GM18499 (cell line): ENCODE measurements around the gene ANKRD11.
"Not testable (repeated sequence)": the region's sequence is repeated elsewhere in the genome, so short reads cannot be mapped to it uniquely, and the experiment has no call there.

Experiments
- ATAC-seq: cut with Tn5 transposase; IDR thresholded peaks from one replicate; pipeline ENCODE4 v1.9.1; 2021; ENCODE audit warnings: moderate number of reproducible peaks; ENCODE audit not compliant: insufficient read depth, unreplicated experiment

The ANKRD11 gene

DNA sequence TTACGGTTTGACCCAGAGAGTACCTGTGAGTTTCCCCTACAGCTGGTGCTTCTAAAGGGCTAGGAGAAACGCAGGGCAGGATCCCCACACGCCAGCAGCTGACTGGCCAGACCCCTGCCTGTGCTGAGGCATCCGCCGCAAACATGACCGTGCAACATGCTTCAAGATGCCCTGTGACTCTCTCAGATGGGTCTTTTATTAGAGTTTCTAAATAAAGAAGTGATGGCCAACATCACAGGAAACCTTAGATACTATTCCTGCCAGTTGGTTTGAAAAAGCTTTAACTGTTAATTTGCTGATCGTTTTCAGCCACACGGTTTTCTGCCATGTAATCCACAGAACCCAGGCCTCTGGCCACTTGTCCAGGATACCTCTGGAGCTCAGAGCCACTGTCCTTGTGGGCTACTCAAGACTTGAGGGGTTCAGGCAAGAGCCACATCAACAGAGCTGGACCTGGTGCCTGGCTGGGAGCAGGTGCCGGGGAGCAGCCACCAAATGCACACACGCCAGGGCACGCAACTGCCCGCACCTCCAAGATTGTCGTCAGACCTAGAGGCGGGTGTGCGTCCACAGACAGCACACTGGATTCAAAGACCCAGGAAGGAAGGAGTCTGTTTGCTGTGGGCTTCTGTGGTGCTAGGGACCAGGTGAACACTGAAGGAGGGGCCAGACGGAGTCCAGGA is 154.4 kb downstream of the ANKRD11 start:
- ATAC-seq: no peak

DNA sequence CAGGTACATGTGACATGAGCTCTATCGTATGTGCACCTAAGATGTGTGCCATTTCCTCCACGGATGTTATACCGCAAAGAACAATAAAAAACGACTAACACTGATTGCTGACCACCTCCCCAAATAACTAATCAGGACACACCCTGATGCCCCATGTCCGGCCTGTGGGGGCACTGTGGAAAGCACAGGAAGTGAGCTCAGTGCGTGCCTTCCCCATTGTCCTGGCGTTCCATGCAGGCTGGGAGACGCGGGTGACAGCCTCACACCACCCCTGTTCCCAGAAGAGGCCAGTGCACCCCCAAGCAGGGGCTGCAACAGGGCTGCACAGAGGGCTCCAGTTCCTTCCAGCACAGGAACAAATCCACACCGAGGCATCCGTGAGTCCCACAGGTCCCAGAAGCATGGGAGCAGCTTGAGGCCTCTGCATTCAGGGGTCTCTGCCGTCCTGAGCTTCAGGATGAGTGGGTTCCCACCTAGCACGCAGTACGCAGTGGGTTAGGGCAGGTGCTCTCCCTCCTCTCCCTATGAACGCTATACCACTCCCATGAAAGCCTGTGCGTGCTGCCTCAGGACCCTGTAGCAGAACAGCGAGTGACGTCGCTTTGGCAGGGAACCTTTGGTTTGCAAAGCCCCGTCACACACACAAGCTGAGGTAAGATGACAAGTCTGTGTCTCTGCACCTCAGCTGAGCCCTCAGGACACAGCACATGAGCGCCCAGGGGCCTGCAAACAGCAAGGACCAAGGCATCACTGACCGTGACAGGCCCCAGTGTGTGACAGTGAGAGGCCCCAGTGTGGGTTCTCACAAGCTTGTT is 155.2 kb downstream of the ANKRD11 start:
- no peak for ATAC-seq

DNA sequence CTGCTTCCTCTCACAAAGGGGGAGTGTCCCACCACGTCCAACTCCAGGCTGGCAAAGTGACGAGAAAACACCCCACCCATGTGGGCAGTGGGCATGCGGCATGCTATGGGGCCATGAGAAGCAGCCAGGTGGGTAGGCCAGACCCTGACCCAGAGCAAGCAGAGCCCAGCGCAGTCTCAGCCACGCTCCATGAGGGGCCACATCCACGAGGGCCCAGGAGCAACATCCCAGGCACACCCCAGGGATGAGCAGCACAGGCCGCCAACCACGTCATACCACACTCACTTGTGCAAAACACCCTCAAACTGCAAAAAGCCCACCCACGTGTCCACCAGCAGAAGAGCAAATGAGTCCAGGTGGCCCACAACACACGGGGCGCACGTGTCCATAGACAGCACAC is 155.9 kb downstream of the ANKRD11 start:
- no peak for ATAC-seq

DNA sequence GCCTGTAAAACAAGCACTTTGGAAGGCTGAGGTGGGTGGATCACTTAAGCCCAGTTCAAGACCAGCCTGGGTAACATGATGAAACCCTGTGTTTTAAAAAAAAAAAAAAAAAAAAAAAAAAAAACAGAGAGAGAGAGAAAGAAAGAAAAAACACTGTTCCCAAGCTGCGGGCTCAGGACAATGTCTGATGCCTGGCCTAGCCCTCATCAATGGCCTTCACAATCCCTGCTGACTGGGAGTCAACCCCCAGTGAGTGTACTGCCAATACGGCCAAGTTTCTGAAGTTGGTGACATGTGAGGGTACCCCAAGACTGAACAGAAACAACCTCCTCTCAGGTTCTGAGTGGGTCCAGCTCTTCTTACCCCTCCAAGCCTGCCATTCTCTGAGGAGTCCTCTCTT is 156.3 kb downstream of the ANKRD11 start:
- ATAC-seq: no peak

DNA sequence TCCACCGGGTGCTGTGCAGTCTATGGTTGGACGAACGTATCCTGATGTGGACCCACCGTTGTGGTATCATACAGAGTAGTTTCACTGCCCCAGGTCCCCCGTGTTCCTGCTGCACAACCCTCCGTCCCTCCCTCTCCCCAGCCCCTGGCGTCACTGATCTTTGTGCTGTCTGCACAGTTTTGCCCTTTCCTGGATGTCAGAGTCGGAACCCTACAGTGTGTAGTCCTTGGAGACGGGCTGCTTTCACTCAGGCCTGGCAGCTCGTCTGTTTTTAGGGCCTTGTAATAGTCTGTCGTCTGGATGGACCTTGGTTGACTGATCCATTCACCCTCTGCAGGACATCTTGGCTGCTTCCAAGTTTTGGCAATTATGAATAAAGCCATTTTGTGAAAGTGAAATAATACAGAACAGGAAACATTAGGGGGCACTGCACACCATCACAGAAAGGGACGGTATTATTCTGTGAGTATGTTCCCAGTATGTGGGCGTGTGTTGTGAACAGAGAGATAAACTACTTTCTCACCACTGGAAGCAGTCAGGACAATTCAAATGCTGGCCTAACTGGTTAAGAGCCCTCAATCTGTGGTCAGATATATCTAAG is 156.9 kb downstream of the ANKRD11 start:
- not testable (repeated sequence) for ATAC-seq

GRCh38 chr16:89332902-89333245 is 157.5 kb downstream of the ANKRD11 start:
- ATAC-seq: no peak

DNA sequence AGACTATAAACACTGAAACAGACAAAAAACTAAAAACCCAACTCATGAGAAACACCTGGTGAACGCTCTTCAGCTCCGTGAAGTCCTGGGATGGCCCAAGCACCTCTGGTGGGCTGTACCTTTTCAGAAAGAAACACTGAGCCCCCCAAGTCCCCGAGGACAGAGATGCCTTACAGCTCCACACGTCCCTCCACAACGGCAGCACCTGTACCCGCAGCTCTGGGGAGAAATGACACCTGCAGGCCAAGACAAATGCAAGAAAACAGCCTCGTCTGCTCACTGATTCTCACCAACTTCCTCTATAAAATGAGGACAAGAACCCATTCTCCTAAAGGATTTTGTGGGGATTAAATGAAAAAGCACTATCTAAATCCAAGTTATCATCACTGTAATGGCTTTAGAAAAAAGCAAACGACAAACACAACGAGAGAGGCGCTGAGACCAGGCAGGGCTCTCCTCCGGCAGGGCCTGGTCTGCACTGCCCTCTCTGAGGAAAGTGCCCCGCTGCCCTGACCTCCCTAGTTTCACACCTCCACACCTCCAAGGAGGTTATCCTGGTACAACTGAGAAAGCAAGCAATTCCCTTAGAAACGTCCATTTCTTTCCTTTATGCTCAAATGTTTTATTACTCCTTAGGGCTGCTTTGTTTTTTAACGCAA is 158.0 kb downstream of the ANKRD11 start:
- no peak for ATAC-seq

DNA sequence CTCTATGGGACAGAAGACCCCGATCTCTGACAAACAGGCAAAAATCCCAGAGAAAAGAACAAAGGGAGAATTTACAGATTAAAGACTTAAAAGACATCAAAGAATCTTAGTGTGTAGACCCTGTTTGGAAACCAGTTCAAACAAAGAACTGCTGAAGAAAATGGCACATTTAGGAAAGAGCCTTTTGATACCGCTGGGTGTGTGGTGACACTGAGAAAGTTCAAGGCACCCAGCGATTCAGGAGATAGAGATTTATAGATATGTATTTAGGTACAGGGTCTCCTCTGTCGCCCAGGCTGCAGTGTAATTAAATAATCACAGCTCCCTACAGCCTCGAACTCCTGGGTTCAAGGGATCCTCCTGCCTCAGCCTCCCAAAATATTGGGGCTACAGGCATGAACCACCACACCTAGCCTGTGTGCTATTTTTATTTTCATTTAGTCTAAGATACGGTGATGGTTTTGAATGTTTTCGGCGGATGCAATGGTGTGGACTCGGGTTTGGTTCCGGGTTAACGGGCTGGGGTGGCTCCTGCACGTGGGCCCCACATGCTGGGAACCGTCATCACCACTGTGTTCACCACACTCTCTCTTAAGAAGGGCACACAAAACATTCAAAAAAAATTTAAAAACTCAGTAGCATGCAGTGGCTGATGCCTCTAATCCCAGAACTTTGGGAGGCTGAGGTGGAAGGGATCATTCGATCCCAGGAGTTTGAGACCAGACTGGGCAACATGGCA is 158.8 kb downstream of the ANKRD11 start:
- ATAC-seq: no peak

DNA sequence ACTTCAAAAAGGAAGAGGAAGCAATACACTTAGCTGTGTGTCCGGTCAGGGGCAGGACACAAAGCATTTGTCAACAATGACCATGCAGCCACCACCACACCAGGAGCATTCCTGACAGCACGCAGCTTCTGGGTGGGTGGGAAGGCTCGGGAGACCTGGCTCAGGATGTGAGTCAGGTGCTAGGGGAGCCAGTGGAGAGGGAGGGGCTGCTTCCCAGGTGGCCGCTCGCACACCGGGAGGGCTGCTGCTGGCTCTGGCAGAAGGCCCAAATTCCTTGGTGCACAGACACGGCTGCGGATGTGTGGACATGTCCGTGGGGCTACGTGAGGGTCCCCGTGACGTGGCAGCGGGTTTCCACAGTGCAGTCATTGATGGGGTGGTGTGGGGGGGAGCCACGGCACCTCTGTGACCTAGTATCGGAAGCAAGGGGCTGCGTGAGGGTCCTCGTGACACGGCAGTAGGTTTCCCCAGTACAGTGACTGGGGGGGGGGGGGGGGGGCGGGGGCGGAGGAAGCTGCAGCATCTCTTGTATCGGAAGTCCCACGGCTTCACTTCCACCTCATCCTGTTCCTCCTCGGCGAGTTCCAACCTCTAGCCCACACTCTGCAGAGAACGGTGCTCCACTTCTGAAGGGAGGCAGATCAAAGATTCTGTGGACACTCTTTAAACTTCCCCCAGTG is 160.0 kb downstream of the ANKRD11 start:
- no peak for ATAC-seq

- not testable (repeated sequence) for ATAC-seq
Measured at GRCh38 chr16:89329830-89330176, 160.6 kb downstream of the ANKRD11 start.

DNA sequence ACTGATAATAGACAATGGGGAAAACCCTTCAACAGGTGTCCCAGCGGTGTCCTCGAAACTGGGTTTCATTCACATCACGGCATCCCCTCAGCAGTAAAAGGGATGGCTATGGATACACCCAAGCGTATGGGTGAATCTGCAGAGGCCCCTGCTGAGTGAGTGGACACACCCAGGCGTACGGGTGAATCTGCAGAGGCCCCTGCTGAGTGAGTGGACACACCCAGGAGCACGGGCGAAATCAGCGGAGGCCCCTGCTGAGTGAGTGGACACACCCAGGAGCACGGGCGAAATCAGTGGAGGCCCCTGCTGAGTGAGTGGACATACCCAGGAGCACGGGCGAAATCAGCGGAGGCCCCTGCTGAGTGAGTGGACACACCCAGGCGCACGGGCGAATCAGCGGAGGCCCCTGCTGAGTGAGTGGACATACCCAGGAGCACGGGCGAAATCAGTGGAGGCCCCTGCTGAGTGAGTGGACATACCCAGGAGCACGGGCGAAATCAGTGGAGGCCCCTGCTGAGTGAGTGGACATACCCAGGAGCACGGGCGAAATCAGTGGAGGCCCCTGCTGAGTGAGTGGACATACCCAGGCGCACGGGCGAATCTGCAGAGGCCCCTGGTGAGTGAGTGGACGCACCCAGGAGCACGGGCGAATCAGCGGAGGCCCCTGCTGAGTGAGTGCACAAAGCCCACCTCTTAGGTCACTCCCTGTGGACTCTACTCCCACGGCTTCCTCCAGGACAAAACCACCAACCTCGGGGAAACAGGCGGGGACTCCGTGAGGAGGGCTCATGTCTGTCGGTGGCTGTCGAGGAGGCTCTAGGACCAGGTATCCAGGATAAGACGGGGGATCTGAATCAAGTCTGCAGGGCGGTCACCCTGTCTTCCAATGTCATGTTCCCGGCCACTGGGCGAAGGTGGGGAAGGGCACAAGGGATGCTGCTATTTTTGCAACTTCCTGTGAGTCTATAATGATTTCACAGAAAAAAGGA is 161.7 kb downstream of the ANKRD11 start:
- not testable (repeated sequence) for ATAC-seq

- no peak for ATAC-seq
Measured at GRCh38 chr16:89326721-89327120, 163.6 kb downstream of the ANKRD11 start.

DNA sequence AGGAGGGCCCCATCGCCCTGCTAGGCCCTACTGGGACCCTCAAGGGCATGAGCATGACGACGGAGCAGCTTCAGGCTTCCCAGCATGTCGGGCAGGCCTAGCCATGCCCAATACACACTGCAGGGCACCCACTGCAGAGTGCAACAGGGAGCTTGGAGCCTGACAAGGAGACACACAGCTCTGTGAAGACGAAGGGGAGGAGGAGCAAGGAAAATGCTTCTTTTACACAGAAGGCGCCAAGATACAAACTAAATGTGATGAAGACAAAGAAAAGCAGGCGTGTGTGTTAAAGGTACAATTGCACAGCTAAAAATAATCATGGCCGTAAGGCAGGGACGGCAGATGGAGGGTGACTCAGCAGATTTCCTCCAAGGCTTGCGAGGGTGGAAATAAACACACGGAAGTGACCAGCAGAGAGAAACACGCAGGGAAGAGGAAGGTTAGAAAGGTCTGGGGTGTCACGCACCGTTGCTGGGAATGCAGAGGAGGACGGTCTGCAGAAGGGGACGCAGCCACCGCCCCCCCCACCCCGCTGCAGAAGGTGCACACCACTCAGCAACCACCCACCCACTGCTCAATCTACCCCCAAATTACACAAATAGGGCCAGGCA is 164.4 kb downstream of the ANKRD11 start:
- ATAC-seq: no peak

DNA sequence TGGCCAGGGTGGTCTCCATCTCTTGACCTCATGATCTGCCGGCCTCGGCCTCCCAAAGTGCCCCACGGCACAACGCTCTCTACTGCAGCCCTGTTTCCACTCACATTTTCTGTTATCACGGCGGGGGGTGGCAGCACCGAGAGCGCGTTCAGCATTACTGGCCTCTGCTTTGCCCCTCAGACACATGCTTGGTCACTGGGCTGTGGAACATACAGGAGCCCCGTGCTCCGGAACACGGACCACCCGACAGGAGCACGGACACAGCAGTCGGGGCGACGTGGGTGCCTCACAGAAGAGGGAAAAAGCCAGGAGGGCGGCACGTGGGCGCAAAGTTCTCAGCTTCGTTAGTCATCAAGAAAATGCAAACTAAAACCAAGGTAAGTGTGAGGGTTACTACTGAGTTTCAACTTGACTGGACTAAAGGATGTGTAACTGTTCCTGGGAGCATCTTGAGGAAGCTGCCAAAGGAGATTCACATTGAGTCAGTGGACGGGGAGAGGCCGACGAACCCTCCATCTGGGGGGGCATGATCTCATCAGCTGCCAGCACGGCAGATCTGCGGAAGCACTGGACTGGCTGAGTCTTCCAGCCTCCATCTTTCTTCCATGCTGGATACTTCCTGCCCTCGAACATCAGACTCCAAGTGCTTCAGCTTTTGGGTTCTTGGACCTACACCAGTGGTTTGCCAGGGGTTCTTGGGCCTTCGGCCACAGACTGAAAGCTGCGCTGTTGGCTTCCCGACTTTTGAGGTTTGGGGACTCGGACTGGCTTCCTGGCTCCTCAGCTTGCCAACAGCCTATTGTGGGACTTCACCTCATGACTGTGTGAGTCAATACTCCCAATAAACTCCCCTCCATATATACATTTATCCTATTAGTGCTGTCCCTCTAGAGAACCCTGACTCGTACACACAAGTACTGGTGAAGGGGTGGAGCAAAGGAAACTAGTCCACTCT is 166.0 kb downstream of the ANKRD11 start:
- ATAC-seq: no peak

GRCh38 chr16:89323120-89323960 is 167.0 kb downstream of the ANKRD11 start:
- ATAC-seq: no peak
